Omental fat pad (tissue), 4 donors: ENCODE measurements around the gene PTPN12. TPM values are rescaled to one million over a fixed set of nuclear protein-coding genes. Genes with fewer than 3 reads are reported as not detected.
"Not testable (repeated sequence)": the region's sequence is repeated elsewhere in the genome, so short reads cannot be mapped to it uniquely, and the experiment has no call there.

ENCODE experiments used
- ATAC-seq: fragments of 150-250 bp; one replicate; pipeline ENCODE4 v1.9.1; 2016; ENCODE audit warnings: mild to moderate bottlenecking, moderate library complexity; ENCODE audit not compliant: low FRiP score
- DNase-seq: peaks from one replicate; pipeline ENCODE4 v3.0.0-alpha.2; 2019; ENCODE audit warnings: low spot score
- total RNA-seq, 4 donors: library from RNA; depleted of rRNA; stranded (reverse); fragments of >200 nt; gene quantifications; one replicate each; pipeline ENCODE4 v1.1.0, GENCODE V29; 2016
- TF ChIP-seq, protein P1 (sequence below), 3 donors: fragments of 450-650 bp; IDR thresholded peaks; one replicate each; pipeline ENCODE4 v1.5.1; 2016 to 2017; ENCODE audit warnings: antibody characterized with exemption in 3 of 3, mild to moderate bottlenecking in 3 of 3, moderate library complexity in 2 of 3

Gene PTPN12
- total RNA-seq, 4 donors from 2014 or later: 109 to 219 (median 138) TPM

DNA sequence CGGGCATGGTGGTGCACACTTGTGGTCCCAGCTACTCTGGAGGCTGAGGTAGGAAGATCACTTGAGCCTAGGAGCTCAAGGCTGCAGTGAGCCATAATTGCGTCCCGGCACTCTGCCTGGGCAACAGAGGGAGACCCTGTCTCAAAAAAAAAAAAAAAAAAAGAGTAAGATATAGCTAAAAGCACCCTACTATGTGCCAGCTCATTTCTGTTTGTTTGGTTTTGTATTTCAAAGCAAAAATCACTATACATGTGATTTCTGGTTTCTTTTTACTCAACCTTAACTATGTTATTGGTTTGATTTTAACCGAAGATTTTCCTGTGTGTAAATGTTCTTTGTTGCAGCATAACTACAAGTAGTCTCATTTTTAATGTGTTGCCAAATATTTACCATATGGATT lies 92.7 kb downstream of the PTPN12 start:
- ATAC-seq: no peak
- no peak for DNase-seq
- TF ChIP-seq, protein P1, sequence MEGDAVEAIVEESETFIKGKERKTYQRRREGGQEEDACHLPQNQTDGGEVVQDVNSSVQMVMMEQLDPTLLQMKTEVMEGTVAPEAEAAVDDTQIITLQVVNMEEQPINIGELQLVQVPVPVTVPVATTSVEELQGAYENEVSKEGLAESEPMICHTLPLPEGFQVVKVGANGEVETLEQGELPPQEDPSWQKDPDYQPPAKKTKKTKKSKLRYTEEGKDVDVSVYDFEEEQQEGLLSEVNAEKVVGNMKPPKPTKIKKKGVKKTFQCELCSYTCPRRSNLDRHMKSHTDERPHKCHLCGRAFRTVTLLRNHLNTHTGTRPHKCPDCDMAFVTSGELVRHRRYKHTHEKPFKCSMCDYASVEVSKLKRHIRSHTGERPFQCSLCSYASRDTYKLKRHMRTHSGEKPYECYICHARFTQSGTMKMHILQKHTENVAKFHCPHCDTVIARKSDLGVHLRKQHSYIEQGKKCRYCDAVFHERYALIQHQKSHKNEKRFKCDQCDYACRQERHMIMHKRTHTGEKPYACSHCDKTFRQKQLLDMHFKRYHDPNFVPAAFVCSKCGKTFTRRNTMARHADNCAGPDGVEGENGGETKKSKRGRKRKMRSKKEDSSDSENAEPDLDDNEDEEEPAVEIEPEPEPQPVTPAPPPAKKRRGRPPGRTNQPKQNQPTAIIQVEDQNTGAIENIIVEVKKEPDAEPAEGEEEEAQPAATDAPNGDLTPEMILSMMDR (IDR thresholded peaks at IDR 0.05): no peak

GRCh38 chr7:77631820-77632219 lies 94.7 kb downstream of the PTPN12 start:
- no peak for ATAC-seq
- no peak for DNase-seq
- TF ChIP-seq, protein P1 (IDR thresholded peaks at IDR 0.05): no peak

DNA sequence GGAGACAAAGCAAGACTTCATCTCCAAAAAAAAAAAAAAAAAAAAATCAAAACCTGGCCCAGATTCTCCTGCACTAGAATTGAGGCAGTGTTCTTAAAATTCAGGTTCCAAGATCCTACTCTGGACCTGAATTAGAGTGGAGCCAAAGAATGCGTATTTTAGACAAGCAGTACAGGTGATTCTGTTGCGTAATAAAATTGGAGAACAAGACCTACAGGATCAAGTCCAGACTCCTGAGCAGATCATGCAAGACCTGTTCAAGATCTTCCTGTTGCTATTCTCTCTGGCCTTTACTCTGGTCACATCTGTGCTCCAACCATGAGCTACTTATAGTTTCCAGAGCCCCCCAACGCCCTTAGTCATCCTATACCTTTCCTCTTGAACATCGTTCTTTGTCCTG lies 107.7 kb downstream of the PTPN12 start:
- TF ChIP-seq, protein P1 (IDR thresholded peaks at IDR 0.05): no peak
- ATAC-seq (no peak), DNase-seq (no peak)

- ATAC-seq: no peak
Measured at GRCh38 chr7:77648742-77649338, 111.7 kb downstream of the PTPN12 start.

DNA sequence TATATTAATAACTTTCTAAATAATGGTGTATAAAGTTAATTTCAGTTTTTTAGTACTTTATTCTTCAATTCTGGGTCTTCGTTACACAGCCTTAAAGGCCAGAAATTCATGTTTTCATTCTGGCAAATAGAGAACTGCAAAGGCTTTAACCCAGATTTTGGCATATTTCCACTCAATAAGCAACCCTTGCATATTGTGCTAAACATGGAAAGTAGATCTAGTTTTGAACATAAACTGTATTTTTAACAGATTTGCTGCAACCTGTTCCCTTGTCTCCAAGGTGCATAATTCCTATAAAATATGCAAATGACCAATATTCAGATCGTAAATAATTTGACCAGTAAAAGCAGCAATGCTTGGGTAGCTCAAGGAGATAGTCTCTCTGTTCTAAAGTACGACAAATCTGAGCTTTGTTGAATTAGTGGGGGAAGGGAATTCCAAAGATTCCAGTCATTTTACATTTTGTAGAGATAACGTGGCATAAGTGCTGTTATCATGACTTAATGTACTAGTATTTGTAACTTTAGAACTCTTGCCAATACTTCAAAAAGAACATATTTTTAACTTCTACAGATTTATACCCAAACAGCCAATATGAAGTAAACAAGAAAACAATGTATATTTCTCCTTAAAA lies 112.7 kb downstream of the PTPN12 start:
- ATAC-seq (no peak), DNase-seq (no peak)
- TF ChIP-seq, protein P1 (IDR thresholded peaks at IDR 0.05): no peak

More at GRCh38 chr7:77648742-77649338, 111.7 kb downstream of the PTPN12 start:
- no peak for DNase-seq
- TF ChIP-seq, protein P1 (IDR thresholded peaks at IDR 0.05): no peak

GRCh38 chr7:77651575-77652162 lies 114.6 kb downstream of the PTPN12 start:
- DNase-seq (no peak), ATAC-seq (no peak)
- TF ChIP-seq, protein P1 (IDR thresholded peaks at IDR 0.05): no peak

- not testable (repeated sequence) for DNase-seq
Measured at GRCh38 chr7:77652826-77653225, 115.7 kb downstream of the PTPN12 start.

More at GRCh38 chr7:77652826-77653225, 115.7 kb downstream of the PTPN12 start:
- ATAC-seq: not testable (repeated sequence)
